HG03045 (cell line): ENCODE data around the gene FGF11.
"Not testable (repeated sequence)": the region's sequence is repeated elsewhere in the genome, so short reads cannot be mapped to it uniquely, and the experiment has no call there.

Source experiments
- ATAC-seq: cut with Tn5 transposase; IDR thresholded peaks from one replicate; pipeline ENCODE4 v1.9.1; 2021; ENCODE audit warnings: mild to moderate bottlenecking, moderate library complexity; ENCODE audit not compliant: unreplicated experiment

FGF11 gene

GRCh38 chr17:7478276-7479212, 39.2 kb downstream of the FGF11 start:
- no peak for ATAC-seq

GRCh38 chr17:7479213-7480088, 40.1 kb downstream of the FGF11 start, which contains the start of gene ZBTB4:
Gene ZBTB4 (minus strand): TSS chr17:7479631. CDS start chr17:7466801, 12,830 bp downstream.
- ATAC-seq = no peak

- ATAC-seq = no peak
Measured at GRCh38 chr17:7480089-7480384, 40.7 kb downstream of the FGF11 start.

DNA sequence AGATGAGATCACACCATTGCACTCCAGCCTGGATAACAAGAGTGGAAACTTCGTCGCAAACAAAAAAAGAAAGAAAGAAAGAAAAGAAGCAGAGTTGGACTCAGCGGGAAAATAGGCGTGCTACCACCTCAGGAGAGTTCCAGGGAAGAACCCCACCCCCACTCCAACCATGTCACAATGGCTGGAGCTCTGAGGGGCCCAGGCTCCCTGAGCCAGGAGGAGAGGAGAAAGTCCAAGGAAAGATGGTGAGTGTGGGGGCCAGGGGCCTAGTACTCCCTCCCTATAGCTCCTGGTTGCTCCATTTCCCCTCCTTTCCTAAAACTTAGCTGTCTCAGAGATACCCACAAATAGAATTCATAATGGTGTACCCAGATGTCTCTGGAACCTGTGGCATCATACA, 42.0 kb downstream of the FGF11 start, which contains the start of gene SLC35G6:
TSS of gene SLC35G6 (plus strand) at position 172 of the 400 bp plus-strand sequence. CDS start at position 243, 71 bp downstream.
- not testable (repeated sequence) for ATAC-seq

DNA sequence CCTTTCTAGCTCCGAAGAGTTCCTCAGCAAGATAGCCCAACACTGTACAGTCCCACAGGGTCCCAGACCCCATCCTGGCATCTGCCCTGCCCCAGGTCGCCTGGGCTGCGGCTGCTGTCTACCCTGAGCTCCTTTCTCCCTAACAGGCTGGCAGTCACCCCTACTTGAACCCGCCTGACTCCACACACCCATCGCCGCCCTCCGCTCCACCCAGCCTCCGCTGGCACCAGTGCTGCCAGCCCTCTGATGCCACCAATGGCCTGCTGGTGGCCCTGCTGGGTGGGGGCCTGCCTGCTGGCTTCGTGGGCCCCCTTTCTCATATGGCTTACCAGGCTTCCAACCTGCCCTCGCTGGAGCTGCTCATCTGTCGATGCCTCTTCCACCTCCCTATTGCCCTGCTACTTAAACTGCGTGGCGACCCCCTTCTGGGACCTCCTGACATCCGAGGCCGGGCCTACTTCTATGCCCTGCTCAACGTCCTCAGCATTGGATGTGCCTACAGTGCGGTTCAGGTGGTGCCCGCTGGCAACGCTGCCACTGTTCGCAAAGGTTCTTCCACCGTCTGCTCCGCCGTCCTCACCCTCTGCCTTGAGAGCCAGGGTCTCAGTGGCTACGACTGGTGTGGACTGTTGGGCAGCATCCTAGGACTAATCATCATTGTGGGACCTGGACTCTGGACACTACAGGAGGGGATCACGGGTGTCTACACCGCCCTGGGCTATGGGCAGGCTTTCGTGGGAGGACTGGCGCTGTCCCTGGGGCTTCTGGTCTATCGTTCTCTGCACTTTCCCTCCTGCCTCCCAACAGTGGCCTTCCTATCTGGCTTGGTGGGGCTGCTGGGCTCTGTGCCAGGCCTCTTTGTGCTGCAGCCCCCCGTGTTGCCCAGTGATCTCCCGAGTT, 42.8 kb downstream of the FGF11 start:
- not testable (repeated sequence) for ATAC-seq

DNA sequence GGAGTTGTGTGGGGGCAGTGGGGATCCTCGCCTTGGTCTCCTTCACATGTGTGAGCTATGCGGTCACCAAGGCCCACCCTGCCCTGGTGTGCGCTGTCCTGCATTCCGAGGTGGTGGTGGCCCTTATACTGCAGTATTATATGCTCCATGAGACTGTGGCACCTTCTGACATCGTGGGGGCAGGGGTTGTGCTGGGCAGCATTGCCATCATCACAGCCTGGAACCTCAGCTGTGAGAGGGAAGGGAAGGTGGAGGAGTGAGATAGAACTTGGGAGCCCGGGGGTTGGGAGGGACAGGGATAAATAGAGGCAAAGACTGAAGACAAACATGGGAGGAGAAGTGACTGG, 43.4 kb downstream of the FGF11 start:
- not testable (repeated sequence) for ATAC-seq

GRCh38 chr17:7483255-7484066, 44.1 kb downstream of the FGF11 start:
- ATAC-seq = peak; percentile 34

GRCh38 chr17:7484067-7484918, 45.0 kb downstream of the FGF11 start, which contains the start of gene POLR2A:
Gene POLR2A (plus strand): TSS chr17:7484366.
- ATAC-seq = peak; percentile 57

GRCh38 chr17:7484919-7485377, 45.6 kb downstream of the FGF11 start:
- ATAC-seq = no peak

- ATAC-seq = no peak
Measured at GRCh38 chr17:7486181-7486580, 46.9 kb downstream of the FGF11 start.

DNA sequence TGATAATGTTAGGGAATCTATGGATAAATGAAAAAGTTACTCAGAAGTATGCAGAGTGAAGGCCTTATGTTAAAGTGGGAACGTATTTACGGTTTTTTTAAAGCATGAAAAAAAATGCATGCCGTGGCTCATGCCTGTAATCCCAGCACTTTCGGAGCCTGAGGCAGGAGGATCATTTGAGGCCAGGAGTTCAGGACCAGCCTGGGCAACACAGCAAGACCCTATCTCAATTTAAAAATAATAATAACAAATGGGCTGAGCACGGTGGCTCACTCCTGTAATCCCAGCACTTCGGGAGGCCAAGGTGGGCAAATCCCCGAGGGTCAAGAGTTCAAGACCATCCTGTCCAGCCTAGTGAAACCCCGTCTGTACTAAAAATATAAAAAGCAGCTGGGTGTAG, 50.8 kb downstream of the FGF11 start:
- no peak for ATAC-seq

- no peak for ATAC-seq
Measured at GRCh38 chr17:7491583-7491982, 52.3 kb downstream of the FGF11 start.

- no peak for ATAC-seq
Measured at GRCh38 chr17:7493941-7494340, 54.6 kb downstream of the FGF11 start.
